Natural killer cell (primary cell): ENCODE measurements around the gene ARHGEF4. TPM values are rescaled to one million over a fixed set of nuclear protein-coding genes. Genes with fewer than 3 reads are reported as not detected.
"Not testable (repeated sequence)": the region's sequence is repeated elsewhere in the genome, so short reads cannot be mapped to it uniquely, and the experiment has no call there.

Source experiments
- ATAC-seq, 3 donors: fragments of 150-1000 bp in 2 of 3; fragments of 200-7000 bp in 1 of 3; cut with Tn5 transposase; 1 replicate in 1 of 3; 2 replicates in 2 of 3; pipeline ENCODE4 v1.10.0; 2021; ENCODE audit warnings: mild to moderate bottlenecking in 2 of 3, moderate library complexity in 2 of 3
- DNase-seq, 2 donors: peaks; one replicate each; pipeline versions ENCODE4 v3.0.0 to v3.0.0-alpha.2; 2013 to 2021; ENCODE audit warnings: mixed read lengths in 1 of 2
- H3K27ac ChIP-seq: one replicate; pipeline ENCODE4 v1.5.1; 2013; ENCODE audit warnings: mild to moderate bottlenecking, low read length
- H3K27me3 ChIP-seq: one replicate; pipeline ENCODE4 v1.6.1; 2013; ENCODE audit warnings: low read length; ENCODE audit not compliant: control insufficient read depth, insufficient read depth
- H3K36me3 ChIP-seq: one replicate; pipeline ENCODE4 v1.6.1; 2013; ENCODE audit warnings: low read length; ENCODE audit not compliant: control insufficient read depth, insufficient read depth
- H3K4me1 ChIP-seq: one replicate; pipeline ENCODE4 v1.6.1; 2013; ENCODE audit warnings: low read length; ENCODE audit not compliant: control insufficient read depth, insufficient read depth
- H3K4me3 ChIP-seq: one replicate; pipeline ENCODE4 v1.5.1; 2013; ENCODE audit warnings: low read length
- H3K9me3 ChIP-seq: one replicate; pipeline ENCODE4 v1.6.1; 2013; ENCODE audit warnings: low read length; ENCODE audit not compliant: control insufficient read depth, insufficient read depth
- H3K27ac Mint-ChIP-seq, 2 donors: one replicate each; pipeline ENCODE4 v1.8.0; 2022; ENCODE audit warnings: mild to moderate bottlenecking in 2 of 2, mixed read lengths in 2 of 2, moderate library complexity in 1 of 2
- H3K27me3 Mint-ChIP-seq, 2 donors: one replicate each; pipeline ENCODE4 v1.8.0; 2022; ENCODE audit warnings: low read depth in 2 of 2, mixed read lengths in 2 of 2
- H3K36me3 Mint-ChIP-seq: one replicate; pipeline ENCODE4 v1.8.0; 2022; ENCODE audit warnings: mixed read lengths
- H3K4me1 Mint-ChIP-seq, 2 donors: one replicate each; pipeline ENCODE4 v1.8.0; 2022; ENCODE audit warnings: mixed read lengths in 2 of 2
- H3K4me3 Mint-ChIP-seq: one replicate; pipeline ENCODE4 v1.8.0; 2022; ENCODE audit warnings: mild to moderate bottlenecking, moderate library complexity, mixed read lengths
- H3K9me3 Mint-ChIP-seq, 2 donors: one replicate each; pipeline ENCODE4 v1.8.0; 2022; ENCODE audit warnings: mixed read lengths in 2 of 2
- CTCF ChIP-seq: fragments of 200-600 bp; IDR thresholded peaks from one replicate; pipeline ENCODE4 v1.8.0; 2022; ENCODE audit warnings: antibody characterized with exemption
- WGBS: methylation state at CpG from one replicate; pipeline ENCODE4 v1.1.7; 2013; ENCODE audit warnings: missing lambda C conversion rate; ENCODE audit not compliant: insufficient coverage; 5-methylcytosine and 5-hydroxymethylcytosine counted together
- intact Hi-C: fragments of 100-400 bp; cut with micrococcal nuclease; formaldehyde crosslinking; loops from one replicate; pipeline ENCODE4 v1.14.2; 2022
- total RNA-seq, 4 donors: library from RNA; stranded (reverse); fragments of 120-200 nt in 1 of 4; gene quantifications; one replicate each; pipeline versions ENCODE4 v1.2.3 to v1.2.4, GENCODE V29; 2013 to 2022

Gene ARHGEF4
- total RNA-seq, 3 donors from 2014 or later (not counting 1 experiment from before 2014, with no cell fraction given), result 0.11 TPM; not detected in 2

GRCh38 chr2:131076707-131077106 lies 240.0 kb downstream of the ARHGEF4 start:
- ATAC-seq, result no peak
- Histone ChIP-seq H3K4me3 (no peak overlapping the region), H3K9me3 (no peaks in the 10 kb centered on the region), H3K27ac (no peak overlapping the region), H3K36me3 (peaks cover 70% of the 10 kb centered on the region), H3K4me1 (peaks cover 15% of the 10 kb centered on the region), H3K27me3 (no peaks in the 10 kb centered on the region)
- peaks cover 23% of the 10 kb centered on the region for H3K36me3 Mint-ChIP-seq
- TF ChIP-seq CTCF, result no peak
- no peak overlapping the region for H3K4me3 Mint-ChIP-seq
- H3K9me3 Mint-ChIP-seq, result no peaks in the 10 kb centered on the region
- no peak for DNase-seq
- intact Hi-C loops, result no loop called here
- WGBS, result 90% methylated on average over 5 of the region's 5 CpGs
- peaks cover 50 to 55% of the 10 kb centered on the region in 2 donors for H3K4me1 Mint-ChIP-seq
- H3K27me3 Mint-ChIP-seq, result no peaks in the 10 kb centered on the region
- H3K27ac Mint-ChIP-seq, result no peak overlapping the region

GRCh38 chr2:131077182-131077846 lies 240.6 kb downstream of the ARHGEF4 start:
- ATAC-seq (no peak), DNase-seq (no peak)
- no peak overlapping the region for H3K27ac Mint-ChIP-seq
- no peaks in the 10 kb centered on the region for H3K27me3 ChIP-seq
- no peaks in the 10 kb centered on the region for H3K9me3 Mint-ChIP-seq
- peaks cover 15% of the 10 kb centered on the region for H3K4me1 ChIP-seq
- no peak for TF ChIP-seq CTCF
- no peaks in the 10 kb centered on the region for H3K9me3 ChIP-seq
- H3K4me1 Mint-ChIP-seq, result peaks cover 51 to 59% of the 10 kb centered on the region in 2 donors
- intact Hi-C loops, result no loop called here
- peaks cover 74% of the 10 kb centered on the region for H3K36me3 ChIP-seq
- WGBS, result 97% methylated on average over 10 of the region's 11 CpGs
- peaks cover 23% of the 10 kb centered on the region for H3K36me3 Mint-ChIP-seq
- H3K27ac ChIP-seq, result no peak overlapping the region
- no peaks in the 10 kb centered on the region for H3K27me3 Mint-ChIP-seq
- no peak overlapping the region for H3K4me3 ChIP-seq
- no peak overlapping the region for H3K4me3 Mint-ChIP-seq

GRCh38 chr2:131077966-131078365 lies 241.3 kb downstream of the ARHGEF4 start:
- Histone ChIP-seq H3K27me3 (no peaks in the 10 kb centered on the region), H3K27ac (no peak overlapping the region), H3K36me3 (peaks cover 76% of the 10 kb centered on the region), H3K9me3 (no peaks in the 10 kb centered on the region), H3K4me3 (no peak overlapping the region), H3K4me1 (peaks cover 15% of the 10 kb centered on the region)
- Mint-ChIP-seq H3K9me3 (no peaks in the 10 kb centered on the region), H3K27me3 (no peaks in the 10 kb centered on the region), H3K4me3 (no peak overlapping the region), H3K4me1 (peaks cover 51 to 59% of the 10 kb centered on the region in 2 donors), H3K36me3 (peaks cover 23% of the 10 kb centered on the region), H3K27ac (peak overlapping the region; percentile 25 to 73)
- 98% methylated on average over 3 of the region's 3 CpGs for WGBS
- DNase-seq, result no peak
- intact Hi-C loops, result no loop called here
- no peak for ATAC-seq
- TF ChIP-seq CTCF, result no peak

- peaks cover 51 to 52% of the 10 kb centered on the region in 2 donors for H3K4me1 Mint-ChIP-seq
- H3K27ac ChIP-seq, ATAC-seq, DNase-seq, H3K4me3 ChIP-seq, H3K27me3 ChIP-seq, intact Hi-C loops, H3K9me3 Mint-ChIP-seq, H3K27me3 Mint-ChIP-seq, H3K9me3 ChIP-seq: not testable (repeated sequence)
- peaks cover 23% of the 10 kb centered on the region for H3K36me3 Mint-ChIP-seq
- peak overlapping the region; percentile 25 to 85 for H3K27ac Mint-ChIP-seq
- peak overlapping the region; percentile 35 for H3K4me3 Mint-ChIP-seq
- 95% methylated on average over 6 of the region's 6 CpGs for WGBS
- H3K36me3 ChIP-seq, result peaks cover 65% of the 10 kb centered on the region
- peaks cover 15% of the 10 kb centered on the region for H3K4me1 ChIP-seq
These were observed 243.2 kb downstream of the ARHGEF4 start for GRCh38 chr2:131079931-131080330.
